Limb (tissue), 2 donors: ENCODE data around the gene GPD1L.

Experiments
- DNase-seq, 2 donors: peaks; one replicate each; pipeline ENCODE4 v3.0.0-alpha.2; 2016; ENCODE audit errors: extremely low spot score in 2 of 2

Gene GPD1L

GRCh38 chr3:32136703-32137102, 30.3 kb downstream of the GPD1L start:
- no peak for DNase-seq

GRCh38 chr3:32137870-32138269, 31.4 kb downstream of the GPD1L start:
- DNase-seq = no peak

GRCh38 chr3:32138545-32139104, 32.2 kb downstream of the GPD1L start:
- DNase-seq = no peak

GRCh38 chr3:32140943-32141342, 34.5 kb downstream of the GPD1L start:
- DNase-seq = no peak

- peak; percentile 56 to 84 for DNase-seq
Measured at GRCh38 chr3:32143849-32144757, 37.7 kb downstream of the GPD1L start.

- DNase-seq = no peak
Measured at GRCh38 chr3:32146746-32147211, 40.4 kb downstream of the GPD1L start.

- no peak for DNase-seq
Measured at GRCh38 chr3:32147509-32147908, 41.1 kb downstream of the GPD1L start.

- DNase-seq = no peak
Measured at GRCh38 chr3:32147933-32148332, 41.5 kb downstream of the GPD1L start.

GRCh38 chr3:32148351-32148750, 41.9 kb downstream of the GPD1L start:
- DNase-seq = no peak

- DNase-seq = no peak
Measured at GRCh38 chr3:32153414-32154204, 47.2 kb downstream of the GPD1L start.

GRCh38 chr3:32154205-32154579, 47.8 kb downstream of the GPD1L start:
- DNase-seq = no peak

- no peak for DNase-seq
Measured at GRCh38 chr3:32155117-32155516, 48.7 kb downstream of the GPD1L start.

- DNase-seq = no peak
Measured at GRCh38 chr3:32157600-32158264, 51.3 kb downstream of the GPD1L start.

GRCh38 chr3:32160706-32161214, 54.3 kb downstream of the GPD1L start:
- no peak for DNase-seq

- no peak for DNase-seq
Measured at GRCh38 chr3:32165442-32165841, 59.0 kb downstream of the GPD1L start.

GRCh38 chr3:32166654-32167053, 60.2 kb downstream of the GPD1L start:
- DNase-seq = no peak

- DNase-seq = no peak
Measured at GRCh38 chr3:32172420-32172819, 66.0 kb downstream of the GPD1L start.

- peak in 1 of 2 donors; percentile 26 for DNase-seq
Measured at GRCh38 chr3:32175607-32176197, 69.3 kb downstream of the GPD1L start.

- DNase-seq = no peak
Measured at GRCh38 chr3:32176989-32177701, 70.7 kb downstream of the GPD1L start.

- peak in 1 of 2 donors; percentile 22 for DNase-seq
Measured at GRCh38 chr3:32177702-32178198, 71.3 kb downstream of the GPD1L start.
